Measurements from ENCODE around the gene SPINT4. TPM values are rescaled to one million over a fixed set of nuclear protein-coding genes. Genes with fewer than 3 reads are reported as not detected.
"Not testable (repeated sequence)": the region's sequence is repeated elsewhere in the genome, so short reads cannot be mapped to it uniquely, and the experiment has no call there.

SPINT4 gene
- polyA plus RNA-seq, 2 of the 4 experiments (the other 2 are of a cell fraction), result not detected

DNA sequence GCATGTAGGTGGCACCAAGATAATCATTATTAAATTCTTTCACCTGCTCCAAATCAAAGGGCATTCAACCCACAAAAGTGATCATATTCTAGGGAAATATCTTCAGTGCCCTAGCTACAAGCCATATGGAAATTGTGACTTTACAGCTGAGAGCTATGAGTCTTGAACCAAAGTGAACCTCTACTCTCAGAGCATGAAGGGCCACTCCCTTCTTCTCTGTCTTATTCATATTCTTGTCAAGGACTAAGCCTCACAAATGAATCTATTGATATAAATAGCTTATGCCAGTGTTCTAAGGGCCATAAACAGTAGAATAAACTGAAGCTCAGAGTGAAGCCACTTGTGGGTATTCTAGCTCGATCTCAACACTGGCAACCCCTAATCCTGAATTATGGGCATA, 29.6 kb downstream of the SPINT4 start:
- Histone ChIP-seq H3K9me3 (no peaks in the 10 kb centered on the region; the same call in 2 of the 3 replicates), H3K4me1 (no peaks in the 10 kb centered on the region), H3K4me3 (no peak overlapping the region), H3K27ac (no peak overlapping the region), H3K4me2 (no peak overlapping the region)
- DNase-seq (ENCODE audit: low read depth in 1 of 2, low spot score in 1 of 2), result no peak
- ChIA-PET CTCF (interaction anchor here (1.0 to 2.7 kb wide), 4 partner anchors 22 to 613 kb away, joined by 3 to 12 read pairs (median 4); no protein-coding TSS in a partner anchor), POLR2A (no interaction called here)
- no peak for ATAC-seq
- 30% methylated on average over 1 of the region's 1 CpG for WGBS (ENCODE audit: missing lambda C conversion rate)
- TF ChIP-seq, protein P1, sequence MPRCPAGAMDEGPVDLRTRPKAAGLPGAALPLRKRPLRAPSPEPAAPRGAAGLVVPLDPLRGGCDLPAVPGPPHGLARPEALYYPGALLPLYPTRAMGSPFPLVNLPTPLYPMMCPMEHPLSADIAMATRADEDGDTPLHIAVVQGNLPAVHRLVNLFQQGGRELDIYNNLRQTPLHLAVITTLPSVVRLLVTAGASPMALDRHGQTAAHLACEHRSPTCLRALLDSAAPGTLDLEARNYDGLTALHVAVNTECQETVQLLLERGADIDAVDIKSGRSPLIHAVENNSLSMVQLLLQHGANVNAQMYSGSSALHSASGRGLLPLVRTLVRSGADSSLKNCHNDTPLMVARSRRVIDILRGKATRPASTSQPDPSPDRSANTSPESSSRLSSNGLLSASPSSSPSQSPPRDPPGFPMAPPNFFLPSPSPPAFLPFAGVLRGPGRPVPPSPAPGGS (IDR thresholded peaks at IDR 0.05), result no peak
- no peak for FAIRE-seq

DNA sequence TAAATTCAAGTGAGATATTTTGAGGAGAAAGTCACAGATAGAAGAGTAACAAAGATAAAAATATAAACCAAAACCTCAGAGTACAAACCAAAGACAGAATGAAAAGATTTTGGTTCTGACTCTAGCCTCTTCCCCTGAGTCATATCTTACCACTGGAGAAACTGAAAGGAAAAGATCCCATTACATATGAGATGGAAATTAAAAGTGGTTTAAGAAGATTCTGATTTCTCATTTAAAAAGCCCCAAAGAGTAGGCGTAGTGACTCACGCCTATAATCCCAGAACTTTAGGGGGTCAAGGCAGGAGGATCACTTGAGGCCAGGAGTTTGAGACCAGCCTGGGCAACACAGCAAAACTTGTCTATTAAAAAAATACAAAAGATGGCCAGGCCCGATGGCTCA, 30.6 kb downstream of the SPINT4 start:
- POLR2A ChIA-PET, result no interaction called here
- H3K4me1 ChIP-seq, result no peaks in the 10 kb centered on the region
- WGBS (ENCODE audit: missing lambda C conversion rate), result 70% methylated on average over 3 of the region's 3 CpGs
- ATAC-seq, result no peak
- H3K9me3 ChIP-seq, result no peaks in the 10 kb centered on the region; the same call in 2 of the 3 replicates
- FAIRE-seq, result no peak
- CTCF ChIA-PET, result interaction anchor here (2.1 kb wide), 1 partner anchor 18 kb away, joined by 8 read pairs; no protein-coding TSS in a partner anchor
- TF ChIP-seq ZSCAN20 (CRISPR knock-in tag; IDR thresholded peaks at IDR 0.05) (no peak), HEYL (CRISPR knock-in tag; IDR thresholded peaks at IDR 0.05) (no peak), EP300 (IDR thresholded peaks at IDR 0.05) (no peak)
- H3K4me2 ChIP-seq, result no peak overlapping the region
- DNase-seq (ENCODE audit: low read depth in 1 of 2, low spot score in 1 of 2), result no peak
- H3K4me3 ChIP-seq, result no peak overlapping the region
- no peak overlapping the region for H3K27ac ChIP-seq

DNA sequence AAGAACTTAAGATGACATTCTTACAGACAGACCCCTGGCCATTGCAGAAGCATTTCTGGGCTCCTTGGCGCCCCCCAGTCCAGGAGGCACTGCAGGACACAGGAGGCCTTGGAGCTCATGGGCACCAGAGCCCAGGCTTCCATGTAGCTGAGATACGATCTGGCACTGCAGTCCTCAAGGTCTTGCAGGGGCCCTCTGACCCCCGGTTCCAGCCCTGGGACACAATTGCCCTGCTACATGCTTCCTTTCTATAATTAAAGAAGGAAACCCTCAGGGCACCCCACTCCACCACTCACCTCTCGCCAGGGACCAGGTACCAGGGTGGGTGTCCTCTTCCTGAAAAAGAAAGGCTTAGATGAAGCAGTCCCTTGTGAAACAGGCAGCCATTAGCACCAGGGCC, 35.9 kb downstream of the SPINT4 start:
- CTCF ChIA-PET, result interaction anchor here (1.1 kb wide), 1 partner anchor 435 kb away, joined by 3 read pairs; no protein-coding TSS in a partner anchor

DNA sequence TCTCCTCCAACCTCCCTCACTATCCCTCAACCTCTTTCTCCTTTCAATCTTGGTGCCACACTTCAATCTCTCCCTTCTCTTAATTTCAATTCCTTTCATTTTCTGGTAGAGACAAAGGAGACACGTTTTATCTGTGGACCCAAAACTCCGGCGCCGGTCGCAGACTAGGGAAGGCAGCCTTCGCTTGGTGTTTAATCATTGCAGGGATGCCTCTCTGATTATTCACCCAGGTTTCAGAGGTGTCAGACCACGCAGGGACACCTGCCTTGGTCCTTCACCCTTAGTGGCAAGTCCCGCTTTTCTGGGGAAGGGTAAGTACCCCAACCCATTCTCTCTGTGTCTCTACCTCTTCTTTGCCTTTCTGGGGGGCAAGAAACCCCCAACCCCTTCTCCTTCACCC, 37.8 kb downstream of the SPINT4 start:
- H3K4me3 ChIP-seq; POLR2A ChIA-PET; H3K9me3 ChIP-seq; FAIRE-seq; H3K27ac ChIP-seq; DNase-seq (ENCODE audit: low read depth in 1 of 2, low spot score in 1 of 2); ATAC-seq; H3K4me1 ChIP-seq; CTCF ChIA-PET: not testable (repeated sequence)
- WGBS (ENCODE audit: missing lambda C conversion rate), result 6% methylated on average over 8 of the region's 8 CpGs
- peak overlapping the region; percentile 38 for H3K4me2 ChIP-seq

More for the DNA sequence above, 35.9 kb downstream of the SPINT4 start:
- Histone ChIP-seq H3K4me3 (no peak overlapping the region), H3K9me3 (no peaks in the 10 kb centered on the region; the same call in 2 of the 3 replicates), H3K4me2 (no peak overlapping the region), H3K27ac (no peak overlapping the region), H3K4me1 (no peaks in the 10 kb centered on the region)
- no peak for FAIRE-seq
- no peak for ATAC-seq
- 67% methylated on average over 4 of the region's 4 CpGs for WGBS (ENCODE audit: missing lambda C conversion rate)
- TF ChIP-seq CBX8 (IDR thresholded peaks at IDR 0.05), result no peak
- POLR2A ChIA-PET, result no interaction called here
- DNase-seq (ENCODE audit: low read depth in 1 of 2, low spot score in 1 of 2), result no peak

DNA sequence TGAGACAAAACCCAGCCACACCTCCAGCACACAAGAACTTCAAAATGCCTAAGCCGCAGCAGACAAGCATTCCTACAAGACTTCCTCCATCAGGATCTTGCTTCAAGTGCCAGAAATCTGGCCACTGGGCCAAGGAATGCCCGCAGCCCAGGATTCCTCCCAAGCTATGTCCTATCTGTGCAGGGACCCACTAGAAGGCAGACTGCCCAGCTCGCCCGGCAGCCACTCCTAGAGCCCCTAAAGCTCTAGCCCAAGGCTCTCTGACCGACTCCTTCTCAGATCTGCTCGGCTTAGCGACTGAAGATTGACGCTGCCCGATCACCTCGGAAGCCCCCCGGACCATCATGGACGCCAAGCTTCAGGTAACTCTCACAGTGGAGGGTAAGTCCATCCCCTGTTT, 39.8 kb downstream of the SPINT4 start:
- H3K9me3 ChIP-seq; H3K4me3 ChIP-seq; POLR2A ChIA-PET; ATAC-seq; DNase-seq (ENCODE audit: low read depth in 1 of 2, low spot score in 1 of 2); H3K4me1 ChIP-seq; H3K4me2 ChIP-seq; FAIRE-seq; H3K27ac ChIP-seq: not testable (repeated sequence)
- WGBS (ENCODE audit: missing lambda C conversion rate), result 81% methylated on average over 12 of the region's 12 CpGs
- CTCF ChIA-PET, result interaction anchor here (1.9 kb wide), 1 partner anchor 9 kb away, joined by 18 read pairs; no protein-coding TSS in a partner anchor

DNA sequence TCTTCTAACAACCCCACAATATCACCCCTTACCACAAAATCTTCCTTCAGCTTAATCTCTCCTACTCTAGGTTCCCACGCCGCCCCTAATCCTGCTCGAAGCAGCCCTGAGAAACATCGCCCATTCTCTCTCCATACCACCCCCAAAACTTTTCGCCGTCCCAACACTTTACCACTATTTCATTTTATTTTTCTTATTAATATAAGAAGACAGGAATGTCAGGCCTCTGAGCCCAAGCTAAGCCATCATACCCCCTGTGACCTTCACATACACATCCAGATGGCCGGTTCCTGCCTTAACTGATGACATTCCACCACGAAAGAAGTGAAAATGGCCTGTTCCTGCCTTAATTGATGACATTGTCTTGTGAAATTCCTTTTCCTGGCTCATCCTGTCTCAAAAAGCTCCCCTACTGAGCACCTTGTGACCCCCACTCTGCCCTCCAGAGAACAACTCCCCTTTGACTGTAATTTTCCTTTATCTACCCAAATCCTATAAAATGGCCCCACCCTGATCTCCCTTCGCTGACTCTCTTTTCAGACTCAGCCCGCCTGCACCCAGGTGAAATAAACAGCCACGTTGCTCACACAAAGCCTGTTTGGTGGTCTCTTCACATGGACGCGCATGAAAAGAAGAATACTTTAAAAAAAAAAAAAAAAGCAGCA, 42.6 kb downstream of the SPINT4 start:
- H3K4me1 ChIP-seq; H3K4me2 ChIP-seq; POLR2A ChIA-PET; FAIRE-seq; H3K4me3 ChIP-seq; DNase-seq (ENCODE audit: low read depth in 1 of 2, low spot score in 1 of 2); ATAC-seq; H3K27ac ChIP-seq; H3K9me3 ChIP-seq: not testable (repeated sequence)
- CTCF ChIA-PET, result interaction anchor here (0.7 kb wide), 1 partner anchor 442 kb away, joined by 3 read pairs; no protein-coding TSS in a partner anchor
- WGBS (ENCODE audit: missing lambda C conversion rate), result 76% methylated on average over 13 of the region's 13 CpGs

DNA sequence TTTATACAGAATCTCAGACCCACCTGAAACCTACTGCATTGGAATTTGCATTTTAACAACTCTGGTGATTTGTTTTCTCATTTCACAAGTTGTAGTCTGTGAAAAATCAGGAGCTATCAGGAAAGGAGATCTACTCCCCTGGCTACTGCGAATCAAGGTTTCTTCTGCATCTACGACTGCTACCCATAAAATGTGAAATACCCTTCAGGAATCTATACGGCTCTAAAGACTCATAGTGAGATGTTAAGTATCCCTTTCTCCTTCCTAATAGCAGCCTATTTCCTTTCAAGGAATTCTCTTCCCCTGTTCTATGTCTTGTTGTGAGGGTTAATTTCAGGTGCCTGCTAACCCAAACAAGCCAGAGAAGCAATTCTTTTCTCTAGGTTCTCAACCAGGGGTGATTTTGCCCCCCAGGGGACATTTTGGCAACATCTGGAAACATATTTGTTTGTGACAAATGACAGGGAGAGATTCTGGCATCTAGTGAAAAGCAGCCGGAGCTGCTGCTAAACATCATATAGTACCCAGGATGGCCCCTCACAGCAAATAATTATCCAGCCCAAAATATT, 43.2 kb downstream of the SPINT4 start:
- CTCF ChIA-PET, result interaction anchor here (0.5 to 1.0 kb wide), 4 partner anchors 389 to 446 kb away, joined by 3 read pairs; partner anchors contain the start of gene SYS1
- WGBS (ENCODE audit: missing lambda C conversion rate), result 47% methylated on average over 4 of the region's 4 CpGs
- no peak for FAIRE-seq

More for the DNA sequence above, 43.2 kb downstream of the SPINT4 start:
- Histone ChIP-seq H3K4me3 (no peak overlapping the region), H3K9me3 (no peaks in the 10 kb centered on the region), H3K4me2 (no peak overlapping the region), H3K27ac (no peak overlapping the region), H3K4me1 (no peaks in the 10 kb centered on the region)
- no peak for DNase-seq (ENCODE audit: low read depth in 1 of 2, low spot score in 1 of 2)
- POLR2A ChIA-PET, result no interaction called here
- TF ChIP-seq, protein P2, sequence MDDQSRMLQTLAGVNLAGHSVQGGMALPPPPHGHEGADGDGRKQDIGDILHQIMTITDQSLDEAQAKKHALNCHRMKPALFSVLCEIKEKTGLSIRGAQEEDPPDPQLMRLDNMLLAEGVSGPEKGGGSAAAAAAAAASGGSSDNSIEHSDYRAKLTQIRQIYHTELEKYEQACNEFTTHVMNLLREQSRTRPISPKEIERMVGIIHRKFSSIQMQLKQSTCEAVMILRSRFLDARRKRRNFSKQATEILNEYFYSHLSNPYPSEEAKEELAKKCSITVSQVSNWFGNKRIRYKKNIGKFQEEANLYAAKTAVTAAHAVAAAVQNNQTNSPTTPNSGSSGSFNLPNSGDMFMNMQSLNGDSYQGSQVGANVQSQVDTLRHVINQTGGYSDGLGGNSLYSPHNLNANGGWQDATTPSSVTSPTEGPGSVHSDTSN (IDR thresholded peaks at IDR 0.05), result no peak
- TF ChIP-seq HOXB5 (CRISPR knock-in tag; IDR thresholded peaks at IDR 0.05) (no peak), CEBPB (IDR thresholded peaks at IDR 0.05) (no peak), EHMT2 (IDR thresholded peaks at IDR 0.05; ENCODE audit: low read depth) (no peak), POLR2AphosphoS2 (conservative IDR thresholded peaks at IDR 0.05; ENCODE audit: low read length) (no peak)
- no peak for ATAC-seq
